Thyroid gland (tissue), 4 donors: ENCODE data around the gene CPO. TPM values are rescaled to one million over a fixed set of nuclear protein-coding genes. Genes with fewer than 3 reads are reported as not detected.
A peak's percentile ranks its signal among the peaks of the same experiment; 100 is the strongest.

Experiments used
- DNase-seq, 2 donors: peaks; one replicate each; pipeline ENCODE4 v3.0.0-alpha.2; 2019
- H3K27ac ChIP-seq, 3 donors: fragments of 200-600 bp; sonication (generic); 1 replicate in 2 of 3; 2 replicates in 1 of 3; pipeline ENCODE4 v1.5.1; 2016 to 2019; ENCODE audit warnings: mild to moderate bottlenecking in 1 of 3, moderate library complexity in 1 of 3
- H3K27me3 ChIP-seq: fragments of 200-600 bp; sonication (generic); one replicate; pipeline ENCODE4 v1.5.1; 2019
- H3K36me3 ChIP-seq, 2 donors: fragments of 200-600 bp; sonication (generic); one replicate each; pipeline ENCODE4 v1.5.1; 2016 to 2019
- H3K4me1 ChIP-seq, 2 donors: fragments of 200-600 bp; sonication (generic); one replicate each; pipeline ENCODE4 v1.5.1; 2017 to 2019
- H3K4me3 ChIP-seq, 3 donors: fragments of 200-600 bp; sonication (generic); replicated peaks in 1 of 3; 1 replicate in 2 of 3; 2 replicates in 1 of 3; pipeline ENCODE4 v1.5.1; 2016; ENCODE audit warnings: mild to moderate bottlenecking in 1 of 3
- H3K9me3 ChIP-seq: fragments of 200-600 bp; sonication (generic); one replicate; pipeline ENCODE4 v1.5.1; 2017
- POLR2A ChIP-seq, 2 donors: fragments of 450-650 bp; IDR thresholded peaks; one replicate each; pipeline ENCODE4 v1.6.1; 2017; ENCODE audit warnings: antibody characterized with exemption in 2 of 2, mild to moderate bottlenecking in 2 of 2, moderate library complexity in 1 of 2
- WGBS, 2 donors: methylation state at CpG; one replicate each; pipeline ENCODE4 v1.1.5; 2017; 5-methylcytosine and 5-hydroxymethylcytosine counted together
- intact Hi-C: fragments of 100-400 bp; cut with DNase I; formaldehyde crosslinking; loops from one replicate; pipeline ENCODE4 v1.15.1; 2023
- total RNA-seq, 4 donors: library from RNA; depleted of rRNA; stranded (reverse); fragments of >200 nt; gene quantifications; one replicate each; pipeline ENCODE4 v1.2.3, GENCODE V29; 2016
- TF ChIP-seq, protein P1 (sequence below), 6 experiments: fragments of 200-600 bp in 3 of 6; fragments of 450-650 bp in 3 of 6; sonication (generic) in 3 of 6; IDR thresholded peaks; one replicate each; pipeline ENCODE4 v1.5.1; 2016 to 2019; ENCODE audit warnings: antibody characterized with exemption in 6 of 6, mild to moderate bottlenecking in 2 of 6, inconsistent platforms in 1 of 6, moderate library complexity in 1 of 6

The CPO gene
- total RNA-seq, 4 donors from 2014 or later: 0.40 to 2.1 (median 1.1) TPM; not detected in 1

DNA sequence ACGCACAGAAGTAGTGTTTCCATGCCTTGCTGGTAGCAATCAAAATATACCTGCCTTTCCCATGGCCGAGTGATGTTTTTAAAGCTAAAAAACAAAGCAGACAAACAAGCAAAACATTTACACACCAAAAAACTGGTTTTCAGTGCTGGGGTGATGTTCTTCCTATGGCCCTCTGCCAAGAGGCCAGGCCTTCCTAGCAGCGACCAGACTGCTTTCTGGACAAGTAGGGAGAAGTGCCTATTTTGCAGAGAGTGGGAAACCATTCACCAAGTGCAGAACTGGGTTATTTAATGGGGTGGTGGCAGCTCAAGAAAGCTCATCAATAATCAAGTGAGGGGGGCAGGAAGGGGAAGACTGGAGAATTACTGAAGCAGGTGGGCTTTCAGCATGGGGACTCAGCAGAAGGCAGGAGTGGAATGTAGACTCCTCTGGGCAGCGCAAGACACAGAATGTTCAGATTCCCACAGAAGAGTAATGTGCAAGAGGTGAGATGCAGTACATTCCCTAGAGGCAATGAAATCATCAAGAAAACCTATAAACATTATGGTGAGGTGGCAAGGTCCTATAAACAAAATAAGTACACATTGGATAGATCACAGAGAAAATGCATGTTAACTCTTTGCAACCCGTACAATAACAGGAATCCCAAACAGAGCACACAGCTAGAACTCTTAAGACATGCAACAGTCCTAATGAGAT is 44.0 kb downstream of the CPO start:
- no peaks in the 10 kb centered on the region for H3K36me3 ChIP-seq
- no peaks in the 10 kb centered on the region for H3K27me3 ChIP-seq
- no peak overlapping the region for H3K27ac ChIP-seq
- intact Hi-C loops: loop anchor here (10.0 kb wide), 1 partner anchor 189 kb away; no protein-coding TSS in a partner anchor
- TF ChIP-seq POLR2A (IDR thresholded peaks at IDR 0.05): no peak
- TF ChIP-seq, protein P1, sequence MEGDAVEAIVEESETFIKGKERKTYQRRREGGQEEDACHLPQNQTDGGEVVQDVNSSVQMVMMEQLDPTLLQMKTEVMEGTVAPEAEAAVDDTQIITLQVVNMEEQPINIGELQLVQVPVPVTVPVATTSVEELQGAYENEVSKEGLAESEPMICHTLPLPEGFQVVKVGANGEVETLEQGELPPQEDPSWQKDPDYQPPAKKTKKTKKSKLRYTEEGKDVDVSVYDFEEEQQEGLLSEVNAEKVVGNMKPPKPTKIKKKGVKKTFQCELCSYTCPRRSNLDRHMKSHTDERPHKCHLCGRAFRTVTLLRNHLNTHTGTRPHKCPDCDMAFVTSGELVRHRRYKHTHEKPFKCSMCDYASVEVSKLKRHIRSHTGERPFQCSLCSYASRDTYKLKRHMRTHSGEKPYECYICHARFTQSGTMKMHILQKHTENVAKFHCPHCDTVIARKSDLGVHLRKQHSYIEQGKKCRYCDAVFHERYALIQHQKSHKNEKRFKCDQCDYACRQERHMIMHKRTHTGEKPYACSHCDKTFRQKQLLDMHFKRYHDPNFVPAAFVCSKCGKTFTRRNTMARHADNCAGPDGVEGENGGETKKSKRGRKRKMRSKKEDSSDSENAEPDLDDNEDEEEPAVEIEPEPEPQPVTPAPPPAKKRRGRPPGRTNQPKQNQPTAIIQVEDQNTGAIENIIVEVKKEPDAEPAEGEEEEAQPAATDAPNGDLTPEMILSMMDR (IDR thresholded peaks at IDR 0.05): no peak
- DNase-seq: peak; percentile 17 to 29
- peaks cover 0 to 13% of the 10 kb centered on the region in 2 donors for H3K4me1 ChIP-seq
- H3K4me3 ChIP-seq: no peak overlapping the region
- H3K9me3 ChIP-seq: no peaks in the 10 kb centered on the region
- WGBS, 2 donors: 55 to 56% methylated on average over 5 of the region's 5 CpGs

DNA sequence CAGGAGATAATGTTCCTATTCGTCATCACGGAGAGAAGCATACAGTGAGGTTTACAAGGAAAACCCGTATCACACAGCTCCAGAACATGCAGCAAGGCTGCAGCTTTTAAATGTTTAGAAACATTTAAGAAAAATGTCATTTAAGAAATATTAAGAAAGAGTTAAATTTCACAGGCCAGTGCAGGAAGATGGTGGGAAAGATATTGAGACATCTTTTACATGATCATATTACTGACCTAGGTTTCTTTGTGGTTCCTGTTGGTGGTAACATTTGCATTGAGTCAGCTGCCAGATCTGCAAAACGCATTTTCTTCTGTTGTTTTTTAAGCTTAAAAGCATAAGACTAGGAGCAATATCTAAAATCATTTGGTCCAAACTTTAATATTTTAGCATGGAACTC is 44.9 kb downstream of the CPO start:
- no peak for DNase-seq
- Histone ChIP-seq H3K4me1 (peaks cover 0 to 13% of the 10 kb centered on the region in 2 donors), H3K4me3 (no peak overlapping the region), H3K36me3 (no peaks in the 10 kb centered on the region), H3K9me3 (no peaks in the 10 kb centered on the region), H3K27ac (no peak overlapping the region), H3K27me3 (no peaks in the 10 kb centered on the region)
- intact Hi-C loops: loop anchor here (10.0 kb wide), 1 partner anchor 189 kb away; no protein-coding TSS in a partner anchor
- no peak for TF ChIP-seq POLR2A (IDR thresholded peaks at IDR 0.05)
- WGBS, 2 donors: 91 to 94% methylated on average over 4 of the region's 4 CpGs

DNA sequence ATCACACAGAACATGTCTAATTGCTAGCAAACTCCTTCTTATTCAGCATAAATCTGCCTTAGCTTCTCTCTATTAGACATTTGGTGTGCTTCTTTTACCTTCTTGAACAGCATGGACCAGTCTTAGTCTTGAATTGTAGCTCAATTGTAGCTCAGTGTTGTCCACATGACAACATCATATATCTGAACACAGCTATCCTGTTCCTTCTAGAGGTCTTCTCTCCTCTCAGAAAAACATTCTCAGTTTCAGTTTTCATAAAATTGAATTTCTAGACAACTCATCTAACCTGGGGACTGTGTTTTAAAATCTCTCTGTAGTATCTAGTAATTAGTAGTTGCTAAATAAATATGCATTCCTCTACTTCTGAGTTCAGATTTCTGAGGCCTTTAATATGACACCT is 47.6 kb downstream of the CPO start:
- intact Hi-C loops: loop anchor here (5.0 to 10.0 kb wide), 2 partner anchors 192 to 485 kb away; no protein-coding TSS in a partner anchor
- Histone ChIP-seq H3K4me1 (peaks cover 0 to 12% of the 10 kb centered on the region in 2 donors), H3K27ac (no peak overlapping the region), H3K4me3 (no peak overlapping the region), H3K9me3 (no peaks in the 10 kb centered on the region), H3K27me3 (no peaks in the 10 kb centered on the region), H3K36me3 (no peaks in the 10 kb centered on the region)
- DNase-seq: no peak
- TF ChIP-seq, protein P1 (IDR thresholded peaks at IDR 0.05): no peak
- TF ChIP-seq POLR2A (IDR thresholded peaks at IDR 0.05): no peak

- intact Hi-C loops: loop anchor here (5.0 to 10.0 kb wide), 2 partner anchors 193 to 484 kb away; no protein-coding TSS in a partner anchor
- DNase-seq: no peak
- no peaks in the 10 kb centered on the region for H3K36me3 ChIP-seq
These were observed 48.5 kb downstream of the CPO start for GRCh38 chr2:206987810-206988209.

DNA sequence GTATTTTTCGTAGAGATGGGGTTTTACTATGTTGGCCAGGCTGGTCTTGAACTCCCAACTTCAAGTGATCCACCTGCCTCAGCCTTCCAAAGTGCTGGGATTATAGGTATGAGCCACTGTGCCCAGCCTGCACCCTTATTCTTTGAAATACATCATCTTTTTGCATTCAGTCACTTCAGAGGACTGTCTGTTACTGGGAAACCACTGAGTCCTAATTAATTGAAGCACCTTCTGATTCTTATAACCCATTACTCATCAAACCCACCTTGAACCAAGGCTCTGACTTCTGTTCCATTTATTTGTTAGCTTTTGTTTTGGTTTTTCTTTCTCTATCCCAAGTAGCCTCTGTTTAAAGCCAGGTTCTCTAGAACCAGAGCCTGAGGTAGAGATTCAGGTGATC is 49.6 kb downstream of the CPO start:
- Histone ChIP-seq H3K4me1 (peaks cover 0 to 3% of the 10 kb centered on the region in 2 donors), H3K9me3 (no peaks in the 10 kb centered on the region), H3K27me3 (no peaks in the 10 kb centered on the region), H3K36me3 (no peaks in the 10 kb centered on the region), H3K27ac (no peak overlapping the region), H3K4me3 (no peak overlapping the region)
- 94 to 96% methylated on average over 1 of the region's 1 CpG for WGBS, 2 donors
- DNase-seq: no peak
- no peak for TF ChIP-seq POLR2A (IDR thresholded peaks at IDR 0.05)
- TF ChIP-seq, protein P1 (IDR thresholded peaks at IDR 0.05): no peak
- intact Hi-C loops: loop anchor here (5.0 to 10.0 kb wide), 2 partner anchors 194 to 483 kb away; no protein-coding TSS in a partner anchor

More at GRCh38 chr2:206987810-206988209, 48.5 kb downstream of the CPO start:
- WGBS, 2 donors: 98 to 100% methylated on average over 2 of the region's 2 CpGs
- no peaks in the 10 kb centered on the region for H3K9me3 ChIP-seq
- H3K27me3 ChIP-seq: no peaks in the 10 kb centered on the region
- H3K4me1 ChIP-seq: peaks cover 0 to 7% of the 10 kb centered on the region in 2 donors
- H3K27ac ChIP-seq: no peak overlapping the region
- TF ChIP-seq, protein P1 (IDR thresholded peaks at IDR 0.05): no peak
- no peak for TF ChIP-seq POLR2A (IDR thresholded peaks at IDR 0.05)
- no peak overlapping the region for H3K4me3 ChIP-seq
